Daoy (cell line): ENCODE data around the gene PICALM. TPM values are rescaled to one million over a fixed set of nuclear protein-coding genes. Genes with fewer than 3 reads are reported as not detected.
"Not testable (repeated sequence)": the region's sequence is repeated elsewhere in the genome, so short reads cannot be mapped to it uniquely, and the experiment has no call there.

ENCODE experiments used
- DNase-seq: peaks from one replicate; pipeline ENCODE4 v3.0.0-alpha.2; 2015; ENCODE audit warnings: low read depth
- total RNA-seq: library from RNA; depleted of rRNA; stranded (reverse); fragments of >200 nt; shearing (Covaris generic); gene quantifications from 2 replicates; pipeline ENCODE4 v1.2.3, GENCODE V29; 2014

The PICALM gene
- total RNA-seq, 1 experiment from 2014 or later: 151 TPM

DNA sequence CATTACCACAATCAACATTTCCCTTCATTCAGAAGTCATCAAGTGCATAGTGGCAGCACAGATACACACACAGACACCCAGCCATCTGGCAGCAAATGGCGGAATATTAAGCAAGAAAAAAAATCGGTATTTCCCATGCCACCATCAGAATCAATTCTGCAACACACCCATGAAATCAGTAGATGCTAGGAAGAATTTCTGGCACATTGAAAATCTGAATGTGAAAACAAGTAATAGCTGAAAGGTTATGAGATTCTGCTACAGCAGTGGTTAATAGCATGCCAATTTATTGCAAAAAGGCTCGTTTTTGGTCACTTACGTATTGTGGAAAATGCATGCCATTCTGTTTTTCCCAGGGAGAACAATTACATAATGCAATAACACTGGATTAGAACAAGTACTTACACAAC lies 91.1 kb downstream of the PICALM start:
- no peak for DNase-seq

DNA sequence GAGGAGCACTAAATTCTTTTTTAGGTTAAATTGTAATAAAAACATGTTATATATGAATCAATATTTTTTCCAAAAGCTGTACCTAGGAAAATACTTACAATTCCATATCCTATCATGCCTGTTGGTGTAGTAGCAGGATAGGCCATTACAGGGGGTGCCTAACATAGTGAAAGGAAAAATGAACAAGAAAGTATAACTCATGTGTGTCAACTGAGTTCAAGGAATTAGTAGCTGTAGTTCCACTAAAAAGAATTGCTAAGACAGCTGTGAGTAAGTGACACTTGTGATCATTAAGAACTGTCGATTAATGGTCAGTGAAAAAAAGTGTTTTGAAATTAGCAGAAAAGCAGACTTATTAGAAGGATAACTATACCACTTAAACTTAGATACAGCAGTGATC lies 92.4 kb downstream of the PICALM start:
- no peak for DNase-seq

DNA sequence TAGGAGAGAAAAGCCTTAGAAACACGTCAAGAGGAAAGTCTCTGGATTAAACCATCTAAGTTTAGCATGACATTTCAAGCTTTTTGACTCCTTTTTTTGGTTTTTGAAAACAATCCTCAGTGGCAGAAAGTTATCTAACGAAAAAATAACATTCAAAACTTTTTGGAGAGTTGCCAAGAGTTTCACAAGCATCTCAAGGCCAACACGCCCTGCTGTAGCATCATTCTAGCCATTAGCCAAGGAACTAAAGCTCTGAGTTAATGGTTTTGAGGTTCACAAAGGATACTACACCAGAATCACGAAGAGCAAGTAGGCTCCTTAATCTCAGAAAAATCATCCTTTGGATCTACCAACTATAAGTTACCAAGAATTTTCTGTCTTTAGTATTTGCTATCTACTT lies 94.8 kb downstream of the PICALM start:
- no peak for DNase-seq

DNA sequence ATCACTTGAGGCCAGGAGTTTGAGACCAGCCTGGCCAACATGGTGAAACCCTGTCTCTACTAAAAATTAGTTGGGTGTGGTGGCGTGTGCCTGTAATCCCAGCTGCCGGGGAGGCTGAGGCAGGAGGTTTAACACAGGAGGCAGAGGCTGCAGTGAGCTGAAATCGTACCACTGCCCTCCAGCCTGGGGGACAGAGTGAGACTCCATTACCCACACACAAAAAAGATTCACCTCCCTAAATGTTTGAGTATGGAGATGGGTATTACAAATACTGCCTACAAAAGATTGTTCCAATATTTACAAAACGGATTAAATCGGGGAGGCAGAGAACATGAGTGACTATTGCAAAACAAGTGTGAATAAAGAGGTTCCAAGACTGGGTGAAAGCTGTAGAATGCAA lies 98.3 kb downstream of the PICALM start:
- no peak for DNase-seq

DNA sequence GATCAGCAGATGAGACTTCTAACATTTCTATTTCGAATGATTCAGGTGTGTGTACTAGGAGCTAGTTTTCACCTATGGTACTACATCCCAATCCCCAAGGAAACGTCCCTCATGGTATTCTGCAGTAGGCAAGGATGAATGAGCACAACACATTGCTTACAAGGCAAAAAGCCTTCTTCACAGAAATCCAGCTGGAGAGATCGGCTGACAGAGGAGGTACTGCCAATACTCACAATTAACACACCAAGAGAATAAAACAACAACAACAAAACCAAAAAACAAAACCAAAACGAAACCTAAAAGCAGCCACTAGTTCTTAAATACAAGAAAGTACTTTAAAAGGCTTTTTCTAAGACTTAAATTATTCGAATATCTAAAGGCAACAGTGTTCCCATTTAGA lies 101.4 kb downstream of the PICALM start:
- DNase-seq: no peak

DNA sequence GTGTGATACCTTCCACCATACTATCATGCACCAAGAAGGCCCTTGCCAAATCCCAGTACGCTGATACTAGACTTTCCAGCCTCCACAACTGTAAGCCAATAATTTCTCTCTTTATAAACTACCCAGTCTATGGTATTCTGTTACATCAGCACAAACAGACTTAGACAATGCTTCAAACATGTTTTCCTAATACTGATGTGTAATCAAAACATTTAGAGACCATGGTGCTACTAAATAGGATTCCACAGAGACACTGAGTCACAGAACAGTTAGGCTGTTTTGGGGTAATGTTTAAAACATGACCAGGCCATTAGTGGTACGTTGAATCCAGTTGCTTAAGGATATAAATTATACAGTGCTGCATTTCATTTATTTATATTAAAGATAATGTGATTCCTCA lies 103.7 kb downstream of the PICALM start:
- DNase-seq: no peak

DNA sequence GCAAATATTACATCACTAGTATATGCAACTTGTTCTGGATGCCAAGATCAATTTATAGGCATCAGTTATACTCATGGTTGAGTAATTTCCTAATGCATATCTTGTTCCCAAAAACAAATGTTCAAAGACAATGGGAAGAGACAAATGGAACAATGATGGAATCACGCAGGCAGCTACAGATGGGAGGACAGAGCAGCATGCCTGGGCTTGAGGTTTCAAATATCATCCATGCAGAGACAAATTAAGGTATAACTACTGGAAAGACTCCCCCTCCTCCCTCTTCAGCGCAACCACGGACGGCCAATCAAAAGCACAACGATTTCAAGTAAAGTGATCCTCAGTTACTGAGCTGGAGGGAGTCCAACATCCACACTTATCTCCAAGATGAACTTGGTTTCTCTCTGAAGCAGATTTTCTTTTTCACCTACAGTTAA lies 106.9 kb downstream of the PICALM start:
- no peak for DNase-seq

DNA sequence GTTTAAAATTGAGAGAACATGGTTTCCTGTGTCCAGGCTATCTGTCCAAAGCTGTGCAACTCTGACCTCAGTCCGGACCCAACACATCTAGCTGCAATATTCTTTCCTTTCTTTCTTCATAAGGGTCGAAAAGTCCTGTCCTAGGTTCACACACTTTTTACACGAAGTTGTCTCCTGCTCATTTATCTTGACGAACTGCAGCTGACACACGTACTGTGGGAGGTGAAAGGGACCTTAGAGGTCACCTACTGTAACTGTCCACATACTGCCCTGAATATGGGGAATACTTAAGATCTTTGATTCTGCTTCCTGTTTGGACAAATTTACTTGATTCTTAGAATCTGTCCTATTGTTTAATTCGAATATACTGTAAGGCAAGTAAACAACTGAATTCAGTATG lies 107.8 kb downstream of the PICALM start:
- DNase-seq: no peak

DNA sequence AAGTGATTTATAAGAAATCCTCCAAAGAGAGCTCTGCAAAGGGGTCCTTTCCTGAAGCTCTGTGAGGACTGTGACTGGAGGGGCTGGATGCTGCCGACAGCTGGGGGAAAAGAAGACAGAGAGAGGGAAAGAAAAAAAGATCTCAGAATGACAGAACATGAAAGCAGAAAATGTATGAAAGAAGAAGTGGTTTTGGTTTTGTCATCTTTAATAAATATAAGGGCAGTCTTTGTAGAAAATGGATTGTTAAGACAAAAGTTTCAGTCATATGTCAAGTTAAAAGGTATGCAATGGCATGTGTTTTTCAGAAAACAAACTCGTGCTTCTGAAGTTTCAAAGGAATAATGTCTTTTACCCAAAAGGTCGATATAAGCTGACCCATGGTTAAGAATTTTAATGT lies 108.2 kb downstream of the PICALM start:
- DNase-seq: no peak

DNA sequence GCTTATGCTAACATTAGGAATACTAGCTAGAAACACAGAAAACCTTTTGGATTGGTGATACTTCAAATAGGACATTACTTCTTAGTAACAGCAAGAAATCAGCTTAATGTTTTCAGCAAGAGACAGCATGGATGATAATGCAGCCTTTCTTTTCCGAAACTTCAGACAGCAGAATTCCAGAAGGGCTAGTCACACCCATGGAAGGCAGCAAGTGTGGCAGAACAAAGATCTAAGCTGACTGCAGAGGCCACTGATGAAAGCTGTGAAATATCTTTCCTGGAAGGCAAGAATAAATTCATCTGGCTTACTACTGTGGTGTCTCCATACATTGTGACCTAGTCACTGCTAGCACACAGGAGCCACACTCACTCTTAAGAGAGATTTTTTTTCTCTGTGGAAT lies 113.4 kb downstream of the PICALM start:
- no peak for DNase-seq

DNA sequence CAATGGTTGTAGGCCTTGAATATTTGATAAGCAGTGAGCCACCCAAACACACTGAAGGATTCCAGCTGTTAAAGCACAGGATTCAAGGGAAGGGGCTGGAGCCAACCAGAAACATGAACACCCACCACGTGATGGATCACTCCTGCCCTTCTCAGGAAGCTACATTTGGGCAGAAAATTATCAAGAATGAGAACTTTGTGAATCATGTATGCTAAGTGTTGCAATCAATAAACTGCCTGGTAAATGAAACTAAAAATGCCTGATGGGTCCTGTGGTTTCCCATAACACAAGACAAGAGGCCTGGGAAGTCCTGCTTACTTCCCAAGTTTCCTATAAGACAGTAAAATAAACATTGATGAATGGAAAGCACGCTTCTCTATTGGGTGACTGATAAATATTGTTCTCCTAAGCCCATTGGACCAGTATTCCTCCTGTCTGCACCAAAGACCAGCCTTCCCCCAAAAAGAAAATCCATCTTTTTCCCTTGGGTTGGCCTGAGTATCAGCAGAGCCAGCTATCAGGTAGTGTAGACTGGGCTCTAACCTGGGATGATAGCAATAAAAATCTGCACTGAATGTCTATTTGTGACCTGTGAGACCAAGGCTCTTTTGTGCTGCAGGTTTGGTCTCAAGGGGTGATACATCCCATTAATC lies 115.3 kb downstream of the PICALM start:
- no peak for DNase-seq

DNA sequence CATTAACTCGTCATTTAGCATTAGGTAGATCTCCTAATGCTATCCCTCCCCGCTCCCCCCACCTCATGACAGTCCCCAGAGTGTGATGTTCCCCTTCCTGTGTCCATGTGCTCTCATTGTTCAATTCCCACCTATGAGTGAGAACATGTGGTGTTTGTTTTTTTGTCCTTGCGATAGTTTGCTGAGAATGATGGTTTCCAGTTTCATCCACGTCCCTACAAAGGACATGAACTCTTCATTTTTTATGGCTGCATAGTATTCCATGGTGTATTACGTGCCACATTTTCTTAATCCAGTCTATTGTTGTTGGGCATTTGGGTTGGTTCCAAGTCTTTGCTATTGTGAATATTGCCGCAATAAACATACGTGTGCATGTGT lies 116.8 kb downstream of the PICALM start:
- not testable (repeated sequence) for DNase-seq

DNA sequence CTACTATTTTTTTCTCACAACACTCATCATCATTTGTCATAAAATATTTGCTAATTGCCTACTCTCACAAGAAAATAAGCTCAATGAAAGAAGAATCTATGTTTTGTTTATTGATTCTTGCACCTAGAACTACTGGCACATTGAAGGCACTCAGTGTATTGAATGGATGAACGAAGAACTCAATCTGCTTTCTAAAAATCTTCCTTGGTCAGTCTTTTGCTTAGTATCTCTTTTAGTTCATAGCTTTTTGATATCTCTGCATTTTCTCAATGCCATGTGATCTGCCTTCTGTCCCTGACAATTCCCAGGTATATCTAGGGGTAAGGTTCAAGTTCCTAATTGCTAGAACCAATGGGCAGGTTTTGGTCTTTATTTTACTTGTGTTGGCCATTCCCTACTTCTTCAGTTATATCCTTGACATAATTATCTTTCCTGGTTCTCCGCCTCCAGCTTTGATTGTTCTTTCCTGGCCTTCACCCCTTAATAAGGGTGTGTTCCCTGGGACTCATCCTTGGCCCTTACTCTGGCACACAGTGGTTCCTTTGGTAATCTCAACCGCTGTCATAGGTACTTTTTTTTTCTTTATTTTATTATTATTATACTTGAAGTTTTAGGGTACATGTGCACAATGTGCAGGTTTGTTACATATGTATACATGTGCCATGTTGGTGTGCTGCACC lies 117.3 kb downstream of the PICALM start:
- no peak for DNase-seq

DNA sequence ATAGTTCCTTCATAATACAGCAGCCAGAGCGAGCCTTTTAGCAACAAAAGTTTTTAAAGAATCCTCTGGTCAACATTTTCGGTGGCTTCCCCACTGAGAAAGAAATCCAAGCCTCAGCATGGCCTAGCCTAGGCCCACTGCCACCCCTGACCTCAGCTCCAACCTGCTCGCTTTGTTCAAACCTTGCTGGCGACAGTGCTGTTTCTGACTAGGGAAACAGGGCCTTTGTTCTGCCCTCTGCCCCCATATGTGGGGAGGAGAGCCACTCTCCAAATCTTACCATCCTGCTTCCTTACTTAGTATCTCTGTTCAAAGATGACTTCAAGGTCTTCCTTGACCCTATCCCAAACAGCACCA lies 117.9 kb downstream of the PICALM start:
- no peak for DNase-seq

DNA sequence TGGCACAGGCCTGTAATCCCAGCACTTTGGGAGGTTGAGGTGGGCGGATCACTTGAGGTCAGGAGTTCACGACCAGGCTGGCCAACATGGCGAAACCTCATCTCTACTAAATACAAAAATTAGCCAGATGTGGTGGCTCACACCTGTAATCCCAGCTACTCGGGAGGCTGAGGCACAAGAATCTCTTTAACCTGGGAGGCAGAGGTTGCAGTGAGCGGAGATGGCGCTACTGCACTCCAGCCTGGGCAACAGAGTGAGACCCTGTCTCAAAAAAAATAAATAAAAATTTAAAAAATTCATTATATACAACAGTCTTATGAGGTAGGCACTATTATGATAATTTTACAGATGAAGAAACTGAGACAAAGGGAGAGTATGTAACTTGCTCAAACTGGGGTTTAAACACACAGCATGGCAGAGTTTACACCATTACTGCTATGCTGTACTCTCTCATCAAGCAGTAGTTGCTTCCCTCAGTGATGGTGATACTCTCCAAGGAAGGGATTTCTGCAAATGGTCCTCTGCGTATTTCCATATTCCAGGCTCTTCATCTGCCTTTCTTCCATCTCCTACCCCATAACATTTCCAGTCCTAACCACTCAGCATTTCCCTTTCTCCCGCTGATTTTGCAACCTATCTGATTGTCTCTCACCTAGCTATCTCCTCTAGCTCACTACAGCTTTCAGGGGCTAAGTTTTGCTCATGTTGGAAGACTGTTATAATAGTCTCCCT lies 118.4 kb downstream of the PICALM start:
- DNase-seq: no peak

DNA sequence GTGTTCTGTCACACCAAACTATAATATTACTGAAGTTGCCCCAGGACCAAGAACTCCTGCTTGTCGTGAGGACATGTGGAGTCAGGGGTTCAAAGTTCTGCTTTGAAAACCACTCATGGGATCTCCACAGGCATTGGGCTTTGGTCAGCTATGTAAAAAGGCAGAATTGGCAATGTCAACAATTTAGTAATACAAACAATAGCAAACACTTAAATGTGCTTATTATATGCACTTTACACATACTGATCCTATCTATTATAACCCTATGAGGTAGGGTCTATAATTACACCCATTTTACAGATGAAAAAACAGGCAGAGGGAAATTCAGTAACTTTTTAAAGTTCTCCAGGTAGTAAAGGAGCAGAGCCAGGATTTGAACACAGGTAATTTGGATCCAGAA lies 119.1 kb downstream of the PICALM start:
- no peak for DNase-seq

DNA sequence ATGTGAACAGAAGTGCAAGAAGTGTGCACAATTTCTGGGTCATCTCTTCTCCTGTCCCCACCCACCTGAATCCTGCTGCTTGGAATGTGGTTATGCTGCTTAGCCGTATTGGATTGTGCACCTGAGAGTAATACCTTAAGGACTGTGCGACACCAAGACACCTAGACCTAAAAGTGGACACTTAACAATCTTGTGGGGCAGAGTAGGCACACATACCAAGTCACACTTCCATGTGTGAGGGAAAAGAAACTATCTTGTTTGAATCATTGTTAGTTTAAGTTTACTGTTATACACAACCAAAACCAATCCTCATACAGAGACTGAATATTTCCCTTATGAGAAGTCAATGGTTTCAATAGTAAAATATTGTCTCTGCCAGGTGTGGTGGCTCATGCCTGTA lies 120.0 kb downstream of the PICALM start:
- DNase-seq: no peak

DNA sequence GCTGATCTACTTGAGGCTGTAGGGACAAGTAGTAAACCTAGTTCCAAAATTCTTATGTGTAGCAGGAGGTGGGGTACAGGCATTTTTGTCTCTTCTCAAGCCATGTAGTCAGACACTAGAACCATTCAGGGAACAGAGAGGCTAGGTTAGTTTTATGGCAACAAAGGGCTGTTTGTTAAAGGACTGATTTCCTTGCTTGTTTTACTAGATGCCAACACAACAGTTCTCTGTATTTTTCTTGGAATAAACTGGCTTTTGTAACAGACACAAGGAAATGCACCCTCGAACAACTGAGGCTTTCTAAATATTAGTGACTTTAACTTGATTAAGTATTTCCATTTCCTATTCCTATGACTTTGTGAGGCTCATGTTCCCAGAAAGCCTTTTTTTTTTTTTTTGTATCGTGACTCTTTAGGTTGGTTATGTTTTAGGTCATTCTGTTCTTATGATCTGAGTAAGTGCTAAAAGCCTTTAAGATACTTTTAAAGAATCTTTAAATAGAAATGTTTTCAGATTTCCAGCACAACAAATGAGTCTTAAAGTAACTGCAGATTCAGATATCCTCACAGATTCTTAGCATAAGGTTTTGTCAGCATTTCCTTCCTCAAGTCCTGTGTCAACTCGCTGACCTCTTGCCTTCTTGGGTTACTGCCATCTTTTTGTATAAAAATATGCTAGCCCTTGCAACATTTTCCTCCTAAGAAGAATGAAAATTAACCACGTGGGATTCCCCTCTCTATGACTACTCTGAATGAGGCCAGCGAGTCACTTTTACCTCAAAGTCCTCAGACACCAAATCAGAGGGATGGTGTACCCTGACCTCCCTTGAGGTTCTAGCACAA lies 121.2 kb downstream of the PICALM start:
- DNase-seq: peak; percentile 28

DNA sequence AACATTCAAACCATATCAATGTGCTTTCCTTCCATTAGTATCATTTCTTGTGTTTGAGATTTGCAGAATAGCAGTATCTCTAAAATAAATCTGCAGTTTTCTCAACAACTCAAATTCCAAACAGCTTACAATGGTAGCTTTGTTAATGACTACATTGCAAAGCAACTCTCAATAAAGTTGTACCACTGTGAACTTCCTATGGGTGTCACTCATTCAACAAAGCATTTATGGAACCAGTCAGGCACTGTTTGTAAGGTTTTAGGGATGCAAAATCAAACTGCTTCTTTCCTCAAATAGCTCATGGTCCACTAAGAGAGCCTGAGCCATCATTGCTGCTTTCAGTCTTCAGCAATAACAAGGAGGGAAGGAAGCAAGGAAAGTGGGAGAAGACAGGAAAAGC lies 122.7 kb downstream of the PICALM start:
- no peak for DNase-seq

DNA sequence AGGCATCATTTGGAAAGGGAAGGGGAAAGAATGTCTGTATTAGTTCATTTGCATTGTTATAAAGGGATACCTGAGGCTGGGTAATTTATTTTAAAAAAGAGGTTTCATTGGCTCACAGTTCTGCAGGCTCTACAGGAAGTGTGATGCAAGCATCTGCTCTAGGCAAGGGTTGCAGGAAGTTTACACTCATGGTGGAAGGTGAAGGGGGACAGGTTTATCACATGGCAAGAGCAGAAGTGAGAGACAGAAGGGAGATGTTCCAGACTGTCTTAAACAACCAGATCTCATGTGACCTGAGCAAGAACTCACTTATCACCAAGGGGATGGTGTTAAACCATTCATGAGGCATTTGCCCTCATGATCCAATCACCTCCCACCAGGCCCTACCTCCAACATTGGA lies 123.1 kb downstream of the PICALM start:
- no peak for DNase-seq

DNA sequence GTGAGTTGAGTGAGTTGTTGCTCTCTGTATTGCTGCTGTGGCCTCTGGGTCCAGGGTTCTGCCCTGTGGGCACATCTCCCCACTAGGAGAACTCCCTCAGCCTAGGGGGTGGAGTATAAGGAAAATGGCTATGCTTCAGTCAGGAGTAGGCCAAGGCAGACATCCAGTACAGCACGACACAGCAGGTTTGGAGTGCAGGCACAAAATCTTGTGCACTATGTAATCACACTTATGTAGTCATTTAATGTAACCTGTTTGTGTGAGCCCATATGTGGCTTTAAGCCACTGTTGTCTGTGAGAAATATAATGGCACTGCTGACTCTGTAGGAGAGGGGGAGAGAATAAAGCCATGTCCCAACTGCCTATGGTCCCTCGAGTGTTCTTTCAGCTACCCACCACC lies 123.6 kb downstream of the PICALM start:
- no peak for DNase-seq

DNA sequence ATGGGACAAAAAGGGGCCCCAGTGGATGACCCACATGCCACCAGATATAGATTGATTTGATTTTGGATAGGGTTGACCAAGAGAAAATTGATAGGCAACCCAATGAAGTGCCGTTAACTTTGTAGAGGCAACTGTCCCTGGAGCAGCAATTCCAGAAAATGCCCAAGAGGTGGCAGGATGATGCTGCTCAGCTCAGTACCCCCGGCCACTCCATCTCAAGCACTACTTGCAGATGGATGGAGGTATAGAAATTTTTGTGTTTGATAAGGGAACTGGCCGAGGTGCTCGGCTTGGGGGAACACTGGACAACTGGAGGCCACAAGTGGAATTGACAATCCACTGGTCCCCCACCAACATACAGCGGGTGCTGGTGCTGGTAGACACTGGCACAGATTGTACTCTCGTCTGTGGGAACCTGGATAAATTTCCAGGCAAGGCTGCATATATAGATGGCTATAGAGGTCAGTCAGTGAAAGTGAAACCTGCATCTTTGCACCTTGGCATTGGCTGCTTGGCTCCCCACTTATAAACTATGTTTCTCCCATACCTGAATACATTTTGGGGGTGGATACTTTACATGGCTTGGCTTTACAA lies 127.4 kb downstream of the PICALM start:
- peak; percentile 50 for DNase-seq
